GM19238 (cell line): ENCODE data around the gene PAX9.

Experiments used
- DNase-seq: peaks from one replicate; pipeline ENCODE4 v3.0.0; 2011; ENCODE audit warnings: low spot score; ENCODE audit not compliant: insufficient read length

PAX9 gene

DNA sequence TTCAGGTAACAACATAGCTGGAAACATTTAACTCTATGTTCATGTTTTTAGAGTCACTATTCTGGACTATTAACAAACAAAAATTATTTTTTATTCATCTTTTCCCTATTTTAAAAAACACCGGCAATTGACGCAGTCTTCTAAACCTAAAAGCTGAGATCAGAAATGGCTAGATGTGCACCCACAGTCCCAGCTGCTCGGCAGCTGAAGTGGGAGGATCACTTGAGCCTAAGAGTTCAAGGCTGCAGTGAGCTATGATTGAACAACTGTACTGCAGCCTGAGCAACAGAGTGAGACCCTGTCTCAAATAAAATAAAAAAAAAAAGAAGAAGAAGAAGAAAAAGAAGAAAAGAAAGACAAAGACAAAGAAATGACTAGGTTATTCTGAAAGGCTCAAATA is 64.5 kb downstream of the PAX9 start:
- DNase-seq: no peak
